Measurements from ENCODE around the gene PHRF1.

DNA sequence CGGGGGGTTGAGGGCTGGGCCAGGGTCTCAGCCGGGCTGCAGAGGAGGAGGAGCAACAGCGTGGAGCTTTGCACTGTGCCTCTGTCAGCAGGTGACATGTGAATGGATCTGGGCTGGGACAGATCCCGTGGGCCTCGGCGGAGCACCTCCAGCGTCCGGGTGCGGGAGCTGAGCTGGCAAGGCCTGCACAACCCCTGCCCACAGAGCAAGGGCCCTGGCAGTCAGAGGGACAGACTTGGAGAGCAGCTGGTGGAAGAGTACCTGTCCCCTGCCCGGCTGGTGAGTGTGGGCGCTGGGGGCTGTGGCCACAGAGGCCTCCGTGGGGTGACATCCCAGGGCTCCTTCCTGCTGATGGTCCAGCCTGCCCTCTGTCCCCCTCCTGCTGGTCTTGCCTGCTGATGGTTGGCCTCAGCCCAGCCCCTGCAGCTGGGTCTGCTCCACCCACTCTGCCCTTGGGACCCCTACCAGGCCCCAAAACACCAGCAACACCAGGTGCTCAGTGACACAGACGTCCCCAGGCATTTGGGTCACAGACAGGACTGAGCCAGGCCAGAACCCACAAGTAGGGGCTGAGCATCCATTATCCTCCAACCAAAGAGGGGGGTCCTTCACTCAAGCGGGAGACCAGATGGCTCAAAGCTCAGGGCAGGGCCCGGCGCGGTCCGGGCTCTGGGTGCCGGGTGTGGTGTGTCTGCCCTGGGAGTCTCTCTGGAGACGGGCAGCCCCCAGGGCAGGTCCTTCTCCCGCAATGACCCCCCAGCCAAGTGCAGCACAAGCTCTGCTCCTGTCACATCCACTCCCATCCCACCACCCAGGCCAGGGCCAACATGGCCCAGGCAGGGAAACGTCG, 35.5 kb upstream of the PHRF1 start:
- no peak for TF ChIP-seq RFX5 (IDR thresholded peaks at IDR 0.05; ENCODE audit: low read length)
- TF ChIP-seq, protein P1, sequence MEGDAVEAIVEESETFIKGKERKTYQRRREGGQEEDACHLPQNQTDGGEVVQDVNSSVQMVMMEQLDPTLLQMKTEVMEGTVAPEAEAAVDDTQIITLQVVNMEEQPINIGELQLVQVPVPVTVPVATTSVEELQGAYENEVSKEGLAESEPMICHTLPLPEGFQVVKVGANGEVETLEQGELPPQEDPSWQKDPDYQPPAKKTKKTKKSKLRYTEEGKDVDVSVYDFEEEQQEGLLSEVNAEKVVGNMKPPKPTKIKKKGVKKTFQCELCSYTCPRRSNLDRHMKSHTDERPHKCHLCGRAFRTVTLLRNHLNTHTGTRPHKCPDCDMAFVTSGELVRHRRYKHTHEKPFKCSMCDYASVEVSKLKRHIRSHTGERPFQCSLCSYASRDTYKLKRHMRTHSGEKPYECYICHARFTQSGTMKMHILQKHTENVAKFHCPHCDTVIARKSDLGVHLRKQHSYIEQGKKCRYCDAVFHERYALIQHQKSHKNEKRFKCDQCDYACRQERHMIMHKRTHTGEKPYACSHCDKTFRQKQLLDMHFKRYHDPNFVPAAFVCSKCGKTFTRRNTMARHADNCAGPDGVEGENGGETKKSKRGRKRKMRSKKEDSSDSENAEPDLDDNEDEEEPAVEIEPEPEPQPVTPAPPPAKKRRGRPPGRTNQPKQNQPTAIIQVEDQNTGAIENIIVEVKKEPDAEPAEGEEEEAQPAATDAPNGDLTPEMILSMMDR (IDR thresholded peaks at IDR 0.05), result no peak
- no peak for TF ChIP-seq POLR2AphosphoS5 (IDR thresholded peaks at IDR 0.05; ENCODE audit: low read depth, low read length)
- no peak for TF ChIP-seq NFIC (IDR thresholded peaks at IDR 0.05; ENCODE audit: borderline replicate concordance)
- TF ChIP-seq TEAD4 (IDR thresholded peaks at IDR 0.05; ENCODE audit: borderline replicate concordance, insufficient read depth), result no peak
- no peak for TF ChIP-seq EP300 (IDR thresholded peaks at IDR 0.05; ENCODE audit: borderline replicate concordance in 1 of 2, low read depth in 1 of 2, low read length in 1 of 2)
- no peak for TF ChIP-seq RXRA (IDR thresholded peaks at IDR 0.05; ENCODE audit: borderline replicate concordance, low read depth)
- TF ChIP-seq, protein P2, sequence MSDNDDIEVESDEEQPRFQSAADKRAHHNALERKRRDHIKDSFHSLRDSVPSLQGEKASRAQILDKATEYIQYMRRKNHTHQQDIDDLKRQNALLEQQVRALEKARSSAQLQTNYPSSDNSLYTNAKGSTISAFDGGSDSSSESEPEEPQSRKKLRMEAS (IDR thresholded peaks at IDR 0.05; ENCODE audit: low read depth), result no peak
- TF ChIP-seq, protein P3, sequence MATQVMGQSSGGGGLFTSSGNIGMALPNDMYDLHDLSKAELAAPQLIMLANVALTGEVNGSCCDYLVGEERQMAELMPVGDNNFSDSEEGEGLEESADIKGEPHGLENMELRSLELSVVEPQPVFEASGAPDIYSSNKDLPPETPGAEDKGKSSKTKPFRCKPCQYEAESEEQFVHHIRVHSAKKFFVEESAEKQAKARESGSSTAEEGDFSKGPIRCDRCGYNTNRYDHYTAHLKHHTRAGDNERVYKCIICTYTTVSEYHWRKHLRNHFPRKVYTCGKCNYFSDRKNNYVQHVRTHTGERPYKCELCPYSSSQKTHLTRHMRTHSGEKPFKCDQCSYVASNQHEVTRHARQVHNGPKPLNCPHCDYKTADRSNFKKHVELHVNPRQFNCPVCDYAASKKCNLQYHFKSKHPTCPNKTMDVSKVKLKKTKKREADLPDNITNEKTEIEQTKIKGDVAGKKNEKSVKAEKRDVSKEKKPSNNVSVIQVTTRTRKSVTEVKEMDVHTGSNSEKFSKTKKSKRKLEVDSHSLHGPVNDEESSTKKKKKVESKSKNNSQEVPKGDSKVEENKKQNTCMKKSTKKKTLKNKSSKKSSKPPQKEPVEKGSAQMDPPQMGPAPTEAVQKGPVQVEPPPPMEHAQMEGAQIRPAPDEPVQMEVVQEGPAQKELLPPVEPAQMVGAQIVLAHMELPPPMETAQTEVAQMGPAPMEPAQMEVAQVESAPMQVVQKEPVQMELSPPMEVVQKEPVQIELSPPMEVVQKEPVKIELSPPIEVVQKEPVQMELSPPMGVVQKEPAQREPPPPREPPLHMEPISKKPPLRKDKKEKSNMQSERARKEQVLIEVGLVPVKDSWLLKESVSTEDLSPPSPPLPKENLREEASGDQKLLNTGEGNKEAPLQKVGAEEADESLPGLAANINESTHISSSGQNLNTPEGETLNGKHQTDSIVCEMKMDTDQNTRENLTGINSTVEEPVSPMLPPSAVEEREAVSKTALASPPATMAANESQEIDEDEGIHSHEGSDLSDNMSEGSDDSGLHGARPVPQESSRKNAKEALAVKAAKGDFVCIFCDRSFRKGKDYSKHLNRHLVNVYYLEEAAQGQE (IDR thresholded peaks at IDR 0.05; ENCODE audit: low read depth, low read length), result no peak
- TF ChIP-seq SMC3 (IDR thresholded peaks at IDR 0.05; ENCODE audit: low read depth, low read length), result no peak
